Measurements from ENCODE around the gene CLK4.

CLK4 gene

GRCh38 chr5:178553517-178553916 is 73.3 kb downstream of the CLK4 start:
- DNase-seq (ENCODE audit: low read depth): no peak

All from activated T-cell treated with anti-CD3 and anti-CD28 coated beads for 24 hours (primary cell).